GM12865 (cell line): Measurements from ENCODE around the gene ADAM8.
"Not testable (repeated sequence)": the region's sequence is repeated elsewhere in the genome, so short reads cannot be mapped to it uniquely, and the experiment has no call there.

Source experiments
- DNase-seq: peaks from one replicate; pipeline ENCODE4 v3.0.0; 2010; ENCODE audit warnings: low read depth
- H3K4me3 ChIP-seq: 2 replicates; pipeline ENCODE4 v1.5.1; 2011; ENCODE audit warnings: mild to moderate bottlenecking, low read depth, low read length, control low read depth
- TF ChIP-seq, protein P1 (sequence below): IDR thresholded peaks from 2 replicates; pipeline ENCODE4 v1.5.1; 2011; ENCODE audit warnings: low read length, control low read depth, low read depth, inconsistent platforms; ENCODE audit not compliant: insufficient read depth; ENCODE audit errors: missing control alignments

The ADAM8 gene

DNA sequence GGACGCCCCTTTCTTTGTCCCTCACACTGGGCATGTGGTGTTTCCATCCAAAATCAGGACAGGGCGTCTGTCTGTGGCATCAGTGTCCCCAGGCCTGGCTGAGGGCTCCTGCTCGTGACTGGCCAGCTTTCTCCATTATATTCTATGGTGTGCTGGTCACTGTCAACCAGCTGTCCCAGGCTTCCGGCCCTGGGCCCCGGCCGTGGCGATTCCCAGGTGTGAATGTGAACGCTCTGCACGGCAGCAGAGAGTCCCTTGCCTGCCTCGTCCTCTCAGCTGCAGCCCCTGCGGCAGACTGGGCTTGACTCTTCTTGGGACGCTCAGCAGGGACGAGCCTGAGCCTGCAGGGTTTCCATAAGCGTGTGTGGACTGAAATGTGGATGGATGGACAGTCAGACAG is 52.6 kb downstream of the ADAM8 start:
- no peak for DNase-seq
- TF ChIP-seq, protein P1, sequence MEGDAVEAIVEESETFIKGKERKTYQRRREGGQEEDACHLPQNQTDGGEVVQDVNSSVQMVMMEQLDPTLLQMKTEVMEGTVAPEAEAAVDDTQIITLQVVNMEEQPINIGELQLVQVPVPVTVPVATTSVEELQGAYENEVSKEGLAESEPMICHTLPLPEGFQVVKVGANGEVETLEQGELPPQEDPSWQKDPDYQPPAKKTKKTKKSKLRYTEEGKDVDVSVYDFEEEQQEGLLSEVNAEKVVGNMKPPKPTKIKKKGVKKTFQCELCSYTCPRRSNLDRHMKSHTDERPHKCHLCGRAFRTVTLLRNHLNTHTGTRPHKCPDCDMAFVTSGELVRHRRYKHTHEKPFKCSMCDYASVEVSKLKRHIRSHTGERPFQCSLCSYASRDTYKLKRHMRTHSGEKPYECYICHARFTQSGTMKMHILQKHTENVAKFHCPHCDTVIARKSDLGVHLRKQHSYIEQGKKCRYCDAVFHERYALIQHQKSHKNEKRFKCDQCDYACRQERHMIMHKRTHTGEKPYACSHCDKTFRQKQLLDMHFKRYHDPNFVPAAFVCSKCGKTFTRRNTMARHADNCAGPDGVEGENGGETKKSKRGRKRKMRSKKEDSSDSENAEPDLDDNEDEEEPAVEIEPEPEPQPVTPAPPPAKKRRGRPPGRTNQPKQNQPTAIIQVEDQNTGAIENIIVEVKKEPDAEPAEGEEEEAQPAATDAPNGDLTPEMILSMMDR, result no peak
- H3K4me3 ChIP-seq, result no peak overlapping the region

DNA sequence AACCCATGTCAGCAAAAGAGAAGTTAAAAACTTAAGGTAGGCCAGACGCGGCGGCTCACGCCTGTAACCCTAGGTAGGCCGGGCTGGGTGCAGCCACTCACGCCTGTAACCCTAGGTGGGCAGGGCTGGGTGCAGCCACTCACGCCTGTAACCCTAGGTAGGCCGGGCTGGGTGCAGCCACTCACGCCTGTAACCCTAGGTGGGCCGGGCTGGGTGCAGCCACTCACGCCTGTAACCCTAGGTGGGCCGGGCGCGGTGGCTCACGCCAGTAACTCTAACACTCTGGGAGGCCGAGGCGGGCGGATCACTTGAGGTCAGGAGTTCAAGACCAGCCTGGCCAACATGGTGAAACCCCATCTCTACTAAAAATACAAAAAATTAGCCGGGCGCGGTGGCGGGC is 54.9 kb downstream of the ADAM8 start:
- H3K4me3 ChIP-seq, DNase-seq: not testable (repeated sequence)

DNA sequence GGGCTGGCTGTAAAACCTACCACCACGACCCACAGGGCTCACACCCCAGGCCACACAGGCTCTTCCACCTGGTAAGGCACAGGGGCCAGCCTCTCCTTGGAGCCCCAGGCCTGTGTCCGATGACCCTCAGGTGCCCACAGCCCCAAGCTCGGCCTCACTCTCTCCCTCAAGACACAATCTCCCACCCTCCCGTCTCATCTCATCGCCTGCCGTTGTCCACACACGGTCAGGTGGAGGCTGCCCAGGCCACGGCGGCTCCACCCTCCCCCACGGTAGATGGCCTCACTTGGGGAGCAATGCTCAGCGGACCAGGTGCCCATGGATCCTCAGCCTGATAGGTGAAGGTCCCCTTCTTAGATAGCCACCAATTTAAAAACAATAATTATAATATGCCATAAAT is 55.3 kb downstream of the ADAM8 start:
- DNase-seq, result no peak
- TF ChIP-seq, protein P1, result no peak
- no peak overlapping the region for H3K4me3 ChIP-seq

DNA sequence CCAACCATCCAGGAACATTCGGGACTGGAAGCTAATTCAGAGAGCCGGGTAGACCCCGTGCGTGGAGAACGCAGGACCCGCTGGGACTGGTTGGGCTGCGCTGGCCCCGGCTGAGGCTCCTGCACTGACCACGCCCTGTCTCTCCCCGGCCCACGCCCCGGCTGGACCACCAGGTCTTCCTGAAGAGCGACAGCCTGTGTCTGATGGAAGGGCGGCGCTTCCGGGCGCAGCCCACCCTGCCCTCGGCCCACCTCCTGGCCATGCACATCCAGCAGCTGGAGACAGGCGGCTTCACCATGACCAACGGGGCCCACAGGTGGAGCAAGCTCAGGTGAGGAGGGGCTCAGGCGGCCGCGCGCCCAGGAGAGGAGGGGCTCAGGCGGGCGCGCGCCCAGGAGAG is 56.9 kb downstream of the ADAM8 start:
- TF ChIP-seq, protein P1, result no peak
- no peak for DNase-seq
- no peak overlapping the region for H3K4me3 ChIP-seq

DNA sequence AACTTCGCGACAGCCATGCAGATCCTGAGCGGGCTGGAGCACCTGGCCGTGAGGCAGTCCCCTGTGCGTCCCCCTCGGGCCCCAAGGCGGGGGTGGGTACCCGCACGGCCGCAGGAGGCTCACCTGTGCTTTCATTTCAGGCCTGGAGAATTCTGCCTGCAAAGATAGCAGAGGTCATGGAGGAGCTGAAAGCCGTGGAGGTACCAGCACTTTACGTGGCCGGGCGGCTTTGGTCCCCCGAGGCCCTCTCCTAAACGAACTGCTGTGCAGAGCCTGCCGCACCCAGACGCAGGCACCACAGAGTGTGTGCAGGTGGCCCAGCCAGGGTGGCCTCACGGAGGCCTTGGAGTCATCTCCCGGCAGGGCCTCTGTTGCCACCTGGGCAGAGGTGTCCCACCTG is 57.8 kb downstream of the ADAM8 start:
- H3K4me3 ChIP-seq, result no peak overlapping the region
- TF ChIP-seq, protein P1, result no peak
- DNase-seq, result no peak

DNA sequence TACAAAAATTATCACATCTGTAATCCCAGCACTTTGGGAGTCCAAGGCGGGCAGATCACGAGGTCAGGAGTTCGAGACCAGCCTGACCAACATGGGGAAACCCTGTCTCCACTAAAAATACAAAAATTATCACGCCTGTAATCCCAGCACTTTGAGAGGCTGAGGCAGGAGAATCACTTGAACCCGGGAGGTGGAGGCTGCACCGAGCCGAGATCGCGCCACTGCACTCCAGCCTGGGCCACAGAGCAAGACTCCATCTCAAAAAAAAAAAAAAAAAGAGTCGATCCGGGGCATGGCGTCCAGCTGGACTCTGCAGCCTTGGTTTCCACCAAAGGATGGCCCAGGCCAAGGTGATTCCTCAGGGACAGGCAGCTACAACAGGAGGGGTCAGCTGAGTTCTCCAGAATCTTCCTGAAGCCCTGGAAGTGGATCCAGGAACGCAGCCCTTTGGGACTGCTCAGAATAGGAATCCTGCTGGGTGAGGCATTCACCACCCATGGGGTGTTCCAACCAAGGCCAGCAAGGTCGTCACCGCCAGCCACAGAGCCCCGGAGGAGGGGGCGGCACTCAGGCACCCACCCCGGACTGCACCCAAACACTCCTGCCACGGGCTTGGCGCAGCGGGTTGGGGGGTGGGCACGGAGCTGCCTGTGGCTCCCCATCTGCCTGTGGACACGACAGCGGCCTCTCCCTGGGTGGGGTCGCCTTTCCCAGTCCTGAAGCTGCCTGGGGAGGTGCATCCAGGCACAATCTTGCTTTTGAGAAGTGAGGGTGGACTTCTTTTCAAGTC is 58.7 kb downstream of the ADAM8 start:
- TF ChIP-seq, protein P1, result no peak
- no peak for DNase-seq
- H3K4me3 ChIP-seq, result no peak overlapping the region

DNA sequence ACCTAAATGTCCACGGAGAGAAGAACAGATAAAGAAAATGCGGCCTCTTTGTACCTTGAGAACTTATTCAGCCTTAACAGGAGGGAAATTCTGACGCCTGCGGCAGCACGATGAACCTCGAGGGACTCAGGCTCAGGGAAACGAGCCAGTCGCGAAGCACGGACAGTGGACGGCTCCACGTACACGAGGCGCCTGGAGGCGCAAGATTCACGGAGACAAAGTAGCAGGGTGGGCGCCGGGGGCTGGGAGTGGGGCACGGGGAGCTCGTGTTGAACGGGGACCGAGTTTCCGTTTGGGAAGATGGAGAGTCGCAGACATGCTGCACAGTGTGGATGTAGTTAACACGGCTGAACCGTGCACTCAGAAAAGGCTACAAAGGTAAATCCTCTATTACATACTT is 59.9 kb downstream of the ADAM8 start:
- no peak overlapping the region for H3K4me3 ChIP-seq
- no peak for DNase-seq
- TF ChIP-seq, protein P1, result no peak

GRCh38 chr10:133215586-133215985 is 61.1 kb downstream of the ADAM8 start:
- TF ChIP-seq, protein P1, result no peak
- H3K4me3 ChIP-seq, result no peak overlapping the region

More at GRCh38 chr10:133215586-133215985, 61.1 kb downstream of the ADAM8 start:
- DNase-seq, result no peak
